ENCODE results near the gene HAPLN3. TPM values are rescaled to one million over a fixed set of nuclear protein-coding genes. Genes with fewer than 3 reads are reported as not detected.

HAPLN3 gene
- total RNA-seq, 1 experiment from 2014 or later: 2.4 TPM

GRCh38 chr15:88866295-88866881, 29.0 kb downstream of the HAPLN3 start:
- DNase-seq: no peak
- Histone ChIP-seq H3K9me2 (ENCODE audit: insufficient read depth) (no peaks in the 10 kb centered on the region), H3K9me3 (ENCODE audit: insufficient read depth, low read depth) (no peaks in the 10 kb centered on the region), H2AFZ (no peak overlapping the region), H3F3A (ENCODE audit: insufficient read depth, low read depth) (no peaks in the 10 kb centered on the region), H4K20me1 (ENCODE audit: insufficient read depth) (no peaks in the 10 kb centered on the region), H3K4me1 (replicated peaks; ENCODE audit: insufficient read depth) (no peaks in the 10 kb centered on the region), H3K4me3 (no peak overlapping the region), H3K36me3 (ENCODE audit: low read depth) (no peaks in the 10 kb centered on the region), H3K27me3 (ENCODE audit: insufficient read depth, low read depth) (peaks cover 78% of the 10 kb centered on the region), H3K27ac (no peak overlapping the region), H3K79me2 (ENCODE audit: low read depth) (no peaks in the 10 kb centered on the region), H3K4me2 (no peak overlapping the region)
- ChIA-PET POLR2A (ENCODE audit: unreplicated experiment) (no interaction called here), CTCF (no interaction called here)
- intact Hi-C loops (cut with micrococcal nuclease; ENCODE audit: unreplicated experiment): no loop called here
- TF ChIP-seq EZH2 (IDR thresholded peaks at IDR 0.05; ENCODE audit: low read depth): no peak
- no peak for TF ChIP-seq CTCF (conservative IDR thresholded peaks at IDR 0.05)
- BruUV-seq (replicated peaks): no TSS peak

- ChIA-PET POLR2A (ENCODE audit: unreplicated experiment) (no interaction called here), CTCF (no interaction called here)
- Histone ChIP-seq H3K9me3 (ENCODE audit: insufficient read depth, low read depth) (no peaks in the 10 kb centered on the region), H3K4me2 (no peak overlapping the region), H4K20me1 (ENCODE audit: insufficient read depth) (no peaks in the 10 kb centered on the region), H3K4me3 (no peak overlapping the region), H3K9me2 (ENCODE audit: insufficient read depth) (no peaks in the 10 kb centered on the region), H3F3A (ENCODE audit: insufficient read depth, low read depth) (no peaks in the 10 kb centered on the region), H3K79me2 (ENCODE audit: low read depth) (no peaks in the 10 kb centered on the region), H3K4me1 (replicated peaks; ENCODE audit: insufficient read depth) (no peaks in the 10 kb centered on the region), H3K27ac (no peak overlapping the region), H3K36me3 (ENCODE audit: low read depth) (no peaks in the 10 kb centered on the region), H3K27me3 (ENCODE audit: insufficient read depth, low read depth) (peaks cover 74% of the 10 kb centered on the region), H2AFZ (no peak overlapping the region)
- intact Hi-C loops (cut with micrococcal nuclease; ENCODE audit: unreplicated experiment): no loop called here
- no TSS peak for BruUV-seq (replicated peaks)
- TF ChIP-seq CTCF (conservative IDR thresholded peaks at IDR 0.05) (no peak), EZH2 (IDR thresholded peaks at IDR 0.05; ENCODE audit: low read depth) (no peak)
- DNase-seq: no peak
These were observed 29.7 kb downstream of the HAPLN3 start for GRCh38 chr15:88865498-88866099.

- Histone ChIP-seq H3K4me3 (no peak overlapping the region), H3K4me1 (replicated peaks; ENCODE audit: insufficient read depth) (no peaks in the 10 kb centered on the region), H3K4me2 (no peak overlapping the region), H3K9me2 (ENCODE audit: insufficient read depth) (no peaks in the 10 kb centered on the region), H3K27ac (no peak overlapping the region), H3K9me3 (ENCODE audit: insufficient read depth, low read depth) (no peaks in the 10 kb centered on the region), H3K27me3 (ENCODE audit: insufficient read depth, low read depth) (peaks cover 74% of the 10 kb centered on the region), H3K36me3 (ENCODE audit: low read depth) (no peaks in the 10 kb centered on the region), H2AFZ (no peak overlapping the region), H4K20me1 (ENCODE audit: insufficient read depth) (no peaks in the 10 kb centered on the region), H3F3A (ENCODE audit: insufficient read depth, low read depth) (no peaks in the 10 kb centered on the region), H3K79me2 (ENCODE audit: low read depth) (no peaks in the 10 kb centered on the region)
- intact Hi-C loops (cut with micrococcal nuclease; ENCODE audit: unreplicated experiment): no loop called here
- POLR2A ChIA-PET (ENCODE audit: unreplicated experiment): no interaction called here
- no peak for TF ChIP-seq CTCF (conservative IDR thresholded peaks at IDR 0.05)
- TF ChIP-seq EZH2 (IDR thresholded peaks at IDR 0.05; ENCODE audit: low read depth): no peak
- DNase-seq: no peak
- CTCF ChIA-PET: no interaction called here
- BruUV-seq (replicated peaks): no TSS peak
These were observed 30.4 kb downstream of the HAPLN3 start for GRCh38 chr15:88864861-88865497.
